Inferior parietal cortex (tissue), 1 donor: ENCODE results near the gene TLX1.

ENCODE experiments used
- DNase-seq: peaks from one replicate; pipeline ENCODE4 v3.0.0-alpha.2; 2016; ENCODE audit errors: extremely low spot score

TLX1 gene

DNA sequence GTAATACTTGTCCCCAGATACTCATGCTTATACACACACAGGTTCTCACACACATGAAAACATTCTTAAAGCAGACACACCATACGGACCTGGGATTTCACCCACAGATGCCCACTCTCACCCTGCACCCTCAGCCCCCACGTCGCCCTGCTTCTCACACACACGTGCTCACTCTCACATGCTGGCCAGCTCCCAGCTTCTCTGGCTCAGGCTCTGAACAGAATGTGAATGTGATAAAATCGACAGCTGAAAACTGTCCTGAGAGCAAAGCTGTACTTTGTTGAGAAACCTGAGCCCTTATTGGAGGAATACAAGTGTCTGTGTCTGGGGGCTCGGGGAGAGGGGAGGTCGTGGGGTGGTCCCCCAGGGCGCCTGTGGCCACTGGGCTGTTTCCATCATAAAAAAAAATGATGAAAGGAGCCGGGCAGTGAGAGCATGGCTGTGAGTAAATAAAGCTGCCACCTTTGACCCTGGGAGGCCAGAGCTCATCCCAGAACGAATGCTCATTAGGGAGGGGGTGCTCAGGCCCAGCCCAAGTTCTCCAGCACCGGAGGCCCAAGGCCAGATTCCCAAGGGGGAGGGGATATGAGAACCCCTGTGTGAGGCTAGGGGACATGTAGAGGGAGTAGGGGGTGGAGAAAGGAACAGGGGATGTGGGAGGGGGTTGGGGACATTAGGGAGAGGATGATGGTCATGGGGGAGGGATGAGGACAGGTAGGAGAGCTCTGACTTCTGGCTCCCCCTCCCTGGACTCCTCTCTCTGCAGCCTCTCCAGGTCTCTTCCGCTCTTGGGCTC lies 18.1 kb upstream of the TLX1 start:
- no peak for DNase-seq

DNA sequence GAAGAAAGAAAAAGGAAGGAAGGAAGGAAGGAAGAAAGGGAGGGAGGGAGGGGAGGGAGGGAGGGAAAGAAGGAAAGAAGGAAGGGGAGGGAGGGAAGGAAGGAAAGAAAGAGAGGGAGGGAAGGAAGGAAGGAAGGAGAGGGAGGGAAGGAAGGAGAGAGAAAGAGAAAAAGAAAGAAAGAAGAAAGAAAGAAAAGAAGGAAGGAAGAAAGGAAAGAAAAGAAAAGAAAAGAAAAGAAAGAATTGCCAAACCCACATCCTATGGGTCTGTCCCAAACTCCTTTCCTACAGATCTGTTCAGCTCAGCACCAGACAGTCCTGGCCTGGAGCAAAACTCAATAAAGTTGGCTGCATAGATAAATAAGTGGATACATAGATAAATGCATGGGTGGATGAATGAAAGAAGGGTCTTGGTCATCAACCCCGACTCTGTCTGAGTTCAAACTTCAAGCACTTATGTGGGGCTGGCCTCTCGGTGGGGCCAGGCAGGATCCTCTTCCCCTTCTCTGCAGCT lies 17.2 kb upstream of the TLX1 start:
- DNase-seq, result no peak

DNA sequence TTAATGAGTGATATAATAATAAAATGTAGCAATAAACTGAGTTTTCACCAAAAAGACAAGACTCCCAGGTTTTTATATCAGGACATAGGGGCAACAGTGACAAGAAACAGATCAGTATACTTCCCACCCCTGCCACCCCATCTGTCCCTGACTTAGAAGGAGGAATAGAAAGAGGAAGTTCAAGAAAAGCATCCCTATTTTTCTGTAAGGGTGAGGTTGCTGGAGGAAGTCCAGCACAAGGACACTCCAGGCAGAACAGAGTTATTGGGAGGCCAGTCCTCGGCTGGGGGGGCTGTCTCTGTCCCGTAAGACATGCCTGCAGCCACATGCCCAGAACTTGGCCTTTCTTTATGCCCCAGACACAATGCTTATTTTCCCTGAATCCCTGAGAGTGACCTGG lies 16.5 kb upstream of the TLX1 start:
- DNase-seq, result no peak

DNA sequence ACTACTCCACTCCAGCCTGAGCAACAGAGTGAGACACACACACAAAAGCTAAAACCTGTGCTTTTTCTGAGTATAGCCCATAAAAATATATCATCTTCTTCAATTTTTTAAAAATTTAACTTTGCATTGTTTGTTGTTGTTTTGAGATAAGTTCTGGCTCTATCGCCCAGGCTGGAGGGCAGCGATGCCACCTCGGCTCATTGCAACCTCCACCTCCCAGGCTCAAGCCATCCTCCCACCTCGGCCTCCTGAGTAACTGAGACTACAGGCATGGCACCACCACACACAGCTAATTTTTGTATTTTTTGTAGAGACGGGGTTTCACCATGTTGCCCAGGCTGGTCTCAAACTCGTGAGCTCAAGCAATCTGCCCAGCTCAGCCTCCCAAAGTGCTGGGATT lies 14.3 kb upstream of the TLX1 start:
- no peak for DNase-seq

DNA sequence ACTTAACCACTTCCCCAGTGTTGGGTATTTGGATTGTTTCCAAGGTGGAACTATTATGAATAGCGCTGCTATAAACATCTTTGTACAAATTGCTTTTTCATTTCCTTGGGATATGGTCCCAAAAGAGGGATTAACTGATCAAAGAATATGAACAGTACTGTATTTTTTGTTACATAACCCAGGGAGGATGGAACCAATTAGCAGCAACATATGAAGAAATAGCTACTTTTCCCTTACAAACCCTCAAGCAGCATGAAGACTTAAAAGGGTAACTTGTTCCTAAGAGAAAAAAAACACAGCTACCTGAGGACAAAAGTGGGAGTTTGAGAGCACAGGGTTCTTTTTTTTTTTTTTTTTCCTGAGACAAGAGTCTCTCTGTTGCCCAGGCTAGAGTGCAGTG lies 13.1 kb upstream of the TLX1 start:
- DNase-seq, result no peak

DNA sequence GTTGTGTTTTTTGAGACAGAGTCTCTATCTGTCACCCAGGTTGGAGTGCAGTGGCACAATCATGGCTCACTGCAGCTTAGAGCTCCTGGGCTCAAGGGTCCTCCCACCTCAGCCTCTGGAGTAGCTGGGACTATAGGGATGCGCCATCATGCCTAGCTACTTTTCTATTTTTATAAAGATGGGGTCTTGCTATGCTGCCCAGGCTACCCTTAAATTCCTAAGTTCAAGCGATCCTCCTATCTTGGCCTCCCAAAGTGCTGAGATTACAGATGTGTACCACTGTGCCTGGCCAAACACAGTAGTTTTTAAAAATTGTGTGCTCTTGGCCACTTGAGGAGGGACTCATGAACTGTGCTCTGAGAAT lies 10.6 kb upstream of the TLX1 start:
- DNase-seq, result no peak

DNA sequence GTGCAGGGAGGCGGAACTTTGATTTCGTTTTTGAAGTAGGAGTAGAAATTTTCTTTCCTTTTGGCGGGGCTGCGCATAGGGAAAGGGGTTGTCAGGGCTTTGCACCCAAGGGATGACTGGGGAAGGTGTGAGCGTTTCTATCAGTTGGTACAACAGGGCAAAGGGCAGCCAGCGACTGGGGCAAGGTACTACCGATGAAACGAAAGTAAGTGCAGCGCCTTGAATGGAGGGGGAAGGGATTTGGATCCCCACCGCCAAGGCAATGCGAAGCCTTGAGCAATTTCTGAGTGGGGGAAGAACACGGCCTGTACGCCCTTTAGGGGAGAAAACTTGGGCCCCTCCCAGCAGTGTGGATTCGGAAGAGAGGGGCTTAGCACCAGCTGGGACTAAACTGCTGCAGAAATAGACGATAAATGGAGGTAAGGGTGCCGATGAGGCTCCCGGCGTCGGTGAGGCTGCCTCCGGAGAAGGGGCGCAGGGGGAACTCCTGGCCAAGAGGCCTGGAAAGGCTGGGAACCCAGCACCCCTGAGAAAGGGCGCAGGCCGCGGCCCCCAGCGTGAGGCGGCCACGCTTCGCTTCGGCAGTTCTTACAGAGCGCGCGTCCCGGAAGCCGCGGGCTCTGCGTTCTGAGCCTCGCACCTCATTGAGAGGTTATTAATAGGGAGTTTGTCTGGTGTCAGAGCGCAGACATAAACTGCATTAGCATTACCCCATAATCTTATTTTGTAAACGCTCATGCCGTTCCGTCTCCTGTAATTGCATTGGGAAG lies 10.0 kb upstream of the TLX1 start:
- DNase-seq, result no peak

DNA sequence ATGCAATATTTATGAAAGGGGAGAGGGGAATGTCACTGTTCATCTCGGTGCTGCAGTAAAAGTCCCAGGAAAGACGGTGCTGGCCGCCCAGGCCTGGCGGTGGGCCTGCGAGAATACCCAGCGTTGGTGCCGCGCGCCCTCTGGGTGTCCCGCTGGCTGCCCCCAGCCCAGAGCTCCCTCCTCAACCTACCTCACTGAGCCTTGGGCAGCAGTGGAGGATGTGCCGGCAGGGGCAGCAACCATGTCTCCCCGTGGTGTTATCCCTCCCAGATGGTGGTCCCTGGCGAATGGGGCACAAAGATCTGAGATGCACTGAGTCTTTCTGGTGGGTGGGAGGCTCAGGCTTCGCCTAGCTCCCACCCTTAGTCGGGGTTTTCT lies 9.5 kb upstream of the TLX1 start:
- no peak for DNase-seq

DNA sequence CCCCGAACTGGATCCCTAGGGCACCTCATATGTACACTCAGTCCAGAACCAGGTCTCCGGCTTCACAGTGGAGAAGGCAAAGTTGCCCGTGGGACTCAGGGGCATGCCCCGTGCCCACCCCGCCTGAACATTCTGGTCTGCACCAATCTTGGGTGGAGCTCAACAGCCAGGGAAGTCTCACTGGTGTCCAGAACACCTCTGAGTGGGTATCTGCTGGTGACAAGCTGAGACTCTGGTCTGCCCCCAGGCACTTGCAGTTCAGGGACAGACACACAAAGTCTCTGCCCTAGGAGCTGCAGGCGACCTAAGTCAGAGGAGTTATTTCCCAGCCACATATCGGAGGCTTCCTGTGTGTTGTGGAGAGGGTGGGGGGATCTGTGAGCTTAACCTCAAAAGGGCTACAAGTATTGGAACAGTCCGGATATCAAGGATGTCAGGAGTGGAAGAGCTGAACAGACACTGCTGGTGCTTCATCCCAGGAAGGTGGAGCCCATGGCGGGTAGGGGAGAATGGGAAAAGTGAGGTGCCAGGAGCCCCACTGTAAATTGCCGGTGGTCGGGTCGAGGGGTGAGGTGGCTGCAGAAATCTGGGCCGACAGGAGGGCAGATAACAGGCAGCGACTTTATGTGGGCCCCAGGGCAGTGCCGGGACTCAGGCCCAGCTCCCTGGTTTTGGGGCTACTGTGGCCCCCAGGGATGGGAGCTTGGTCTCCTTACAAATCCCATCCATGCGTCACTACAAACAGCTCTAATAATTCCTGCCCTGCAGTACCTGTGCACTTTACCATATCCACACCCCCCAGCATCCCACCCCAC lies 8.6 kb upstream of the TLX1 start:
- no peak for DNase-seq

DNA sequence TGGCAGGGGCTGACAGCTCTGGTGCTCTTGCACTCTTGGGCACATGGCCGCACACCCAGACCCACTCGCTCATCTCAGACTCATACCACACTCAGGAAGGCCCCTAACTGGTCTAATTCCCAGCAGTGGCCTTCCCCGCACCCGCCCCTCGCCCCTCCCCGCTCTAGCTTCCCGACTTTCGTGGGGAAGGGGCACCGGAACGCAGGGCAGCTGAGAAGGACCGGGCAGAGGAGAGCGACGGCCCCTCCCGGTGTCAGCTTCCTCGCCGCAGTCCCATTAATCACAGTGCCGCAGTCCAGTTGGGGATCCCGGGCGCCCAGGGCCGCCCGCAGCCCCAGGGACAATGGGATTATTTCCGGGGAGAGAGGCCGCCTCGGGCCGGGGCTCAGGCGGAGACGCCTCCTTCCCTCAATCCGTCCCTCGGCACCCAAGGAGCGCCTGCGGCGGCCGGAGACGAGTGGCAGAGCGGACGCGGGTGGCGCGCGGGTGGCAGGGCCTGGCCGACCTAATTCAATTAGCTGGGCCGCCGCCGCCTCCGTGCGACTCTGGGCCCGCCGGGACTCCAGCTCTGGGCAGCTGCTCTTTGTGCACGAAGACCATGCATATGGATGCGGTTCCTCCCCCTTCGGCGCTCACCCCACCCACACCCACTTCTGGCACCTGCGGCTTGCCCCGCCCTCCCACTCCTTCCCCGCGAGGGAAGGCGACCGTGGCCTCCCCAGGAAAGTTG lies 7.8 kb upstream of the TLX1 start:
- DNase-seq, result no peak

DNA sequence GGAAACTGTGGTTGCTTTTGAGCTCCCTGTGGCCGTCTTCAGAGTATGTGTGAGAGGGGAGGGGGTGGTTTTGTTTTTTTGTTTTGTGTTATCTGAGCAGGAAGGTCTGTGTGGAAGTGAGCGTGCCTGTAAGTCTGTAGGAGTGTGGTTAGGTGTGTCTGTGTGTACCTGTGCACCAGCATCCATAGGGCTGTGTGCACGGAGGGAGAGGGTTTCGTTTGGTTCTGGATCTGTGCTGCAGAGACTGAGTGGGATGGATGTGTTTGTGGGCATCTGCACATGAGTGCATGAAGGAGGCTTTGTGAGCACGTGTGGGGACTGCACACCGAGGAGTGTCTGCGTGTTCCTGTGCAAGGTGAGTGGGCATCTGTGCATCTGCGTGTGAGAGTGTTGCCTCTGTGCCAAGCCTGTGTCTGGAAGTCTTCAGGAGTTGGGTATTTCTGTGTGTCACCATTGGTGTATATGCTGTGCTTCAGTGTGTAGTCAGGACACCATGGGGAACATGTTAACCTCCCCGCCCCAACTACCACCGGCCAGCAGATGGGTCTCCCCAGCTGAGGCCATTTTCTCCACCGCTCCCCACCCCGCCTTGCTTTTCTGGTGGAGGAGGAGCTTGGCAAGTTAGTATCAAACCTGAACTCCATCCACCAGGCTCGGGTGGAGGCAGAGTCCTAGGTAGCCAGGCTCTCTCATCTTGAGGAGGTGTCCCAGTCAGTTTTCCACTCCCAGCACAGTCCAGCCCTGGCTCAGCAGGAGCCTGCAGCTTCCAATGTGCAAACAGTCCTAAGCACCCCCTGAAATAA lies 7.1 kb upstream of the TLX1 start:
- DNase-seq, result no peak

DNA sequence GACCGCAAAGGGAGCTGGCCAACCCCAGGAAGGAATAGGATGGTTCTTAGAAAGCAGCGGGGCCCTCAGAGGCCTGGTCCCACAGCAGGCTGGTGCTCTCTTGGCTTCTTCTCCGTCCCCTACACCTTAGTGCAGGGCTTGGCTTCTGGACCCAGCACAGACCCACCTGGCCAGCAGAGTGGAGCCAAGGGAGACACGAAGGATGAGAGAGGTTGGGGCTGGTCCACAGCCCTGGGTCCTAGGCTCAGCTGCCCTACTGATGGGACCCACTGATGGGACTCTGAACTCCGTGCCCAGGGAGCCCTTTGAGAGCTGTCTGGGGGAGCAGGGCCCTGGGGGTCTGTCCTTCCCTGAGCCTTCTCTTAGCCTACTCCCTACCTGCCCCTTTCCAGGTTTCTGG lies 6.2 kb upstream of the TLX1 start:
- no peak for DNase-seq

DNA sequence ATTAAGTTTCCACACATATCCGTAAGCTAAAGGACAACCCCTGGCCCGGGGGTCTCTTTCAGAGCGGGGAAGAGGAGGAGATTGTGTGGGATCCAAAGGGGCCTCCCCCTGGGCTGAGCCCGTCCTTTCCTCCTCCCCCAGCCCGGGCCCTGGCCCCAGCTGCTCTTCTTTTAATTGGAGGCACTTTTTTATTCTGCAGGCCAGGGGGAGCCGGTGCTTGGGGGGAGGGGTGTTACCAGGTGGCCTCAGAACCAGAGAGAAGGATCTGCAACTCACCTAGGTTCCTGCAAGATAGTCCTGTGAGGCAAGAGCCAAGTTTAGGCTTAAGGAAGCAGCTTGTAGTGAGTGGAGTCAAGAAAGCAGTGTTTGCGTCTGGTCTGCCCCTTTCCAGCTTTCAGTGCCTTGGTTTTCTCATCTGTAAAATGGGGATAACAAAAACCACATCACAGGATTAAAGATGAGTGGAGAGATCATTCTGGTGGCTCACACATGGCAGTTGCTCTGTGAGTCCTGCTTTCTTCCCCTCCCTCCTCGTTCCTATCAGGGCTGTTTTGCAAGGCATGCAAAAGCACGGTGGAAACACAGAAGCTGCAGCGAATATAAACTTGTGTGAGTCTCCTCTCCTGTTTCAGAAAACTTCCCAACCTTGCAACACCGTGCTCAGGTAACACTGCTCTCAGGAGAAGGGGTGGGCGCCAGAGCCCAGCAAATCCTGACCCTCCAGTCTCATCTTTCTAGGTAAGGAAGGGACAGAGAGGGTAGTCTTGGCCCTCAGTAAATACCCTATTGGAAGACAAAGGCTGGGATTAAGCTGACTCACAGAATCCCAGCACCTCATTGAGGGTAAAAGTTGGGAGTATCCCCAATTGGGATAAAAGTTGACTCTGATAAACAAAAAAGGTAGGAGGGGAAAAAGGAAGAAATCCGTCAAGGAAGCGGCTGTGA lies 4.1 kb upstream of the TLX1 start:
- DNase-seq, result no peak

DNA sequence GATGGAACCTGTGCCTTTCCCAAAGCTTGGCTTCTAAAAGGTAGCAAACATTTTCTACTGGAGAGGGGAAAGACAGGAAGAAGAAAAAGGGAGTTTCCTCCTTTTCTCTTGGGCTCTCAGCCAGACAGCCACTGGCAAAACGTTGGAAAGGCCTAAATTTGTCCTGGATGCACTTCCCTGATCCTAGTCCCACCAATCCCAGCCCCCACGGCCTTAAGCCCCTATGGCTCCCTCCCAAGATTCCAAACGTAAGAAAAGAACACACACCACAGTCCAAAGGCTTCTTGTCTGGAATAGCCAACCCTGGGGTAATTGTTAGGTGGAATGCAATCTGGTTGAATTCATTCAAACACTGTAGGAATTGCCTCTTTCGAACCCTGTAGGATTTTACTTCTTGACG lies 959 bp upstream of the TLX1 start:
- no peak for DNase-seq

DNA sequence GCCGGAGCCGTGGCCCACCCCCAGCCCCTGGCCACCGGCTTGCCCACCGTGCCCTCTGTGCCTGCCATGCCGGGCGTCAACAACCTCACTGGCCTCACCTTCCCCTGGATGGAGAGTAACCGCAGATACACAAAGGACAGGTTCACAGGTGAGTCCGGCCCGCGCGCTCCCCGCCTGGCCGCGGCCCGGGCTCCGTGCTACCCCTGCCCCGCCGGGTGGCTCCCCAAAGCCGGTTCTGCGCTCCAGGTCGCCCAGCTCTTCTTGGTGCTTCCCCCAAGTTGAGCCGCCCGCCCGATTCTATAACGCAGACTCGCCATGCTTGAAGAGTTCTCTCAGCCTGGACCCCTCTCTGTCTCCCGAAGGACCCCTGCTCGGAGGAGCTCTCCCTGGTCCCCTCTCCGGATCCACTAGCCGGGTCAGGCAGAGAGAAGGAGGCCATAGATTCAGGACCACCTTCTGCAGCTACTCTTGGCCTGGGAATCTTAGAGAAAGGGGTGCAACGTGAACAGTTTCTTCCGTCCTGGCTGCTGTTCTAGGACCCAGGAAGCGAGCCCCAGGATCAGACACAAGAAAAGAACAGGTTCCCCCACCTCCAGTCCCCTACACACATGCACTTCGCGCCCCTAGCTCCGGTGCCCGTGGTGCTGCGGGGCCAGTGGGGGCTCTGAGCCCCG lies 999 bp downstream of the TLX1 start:
- DNase-seq, result no peak

DNA sequence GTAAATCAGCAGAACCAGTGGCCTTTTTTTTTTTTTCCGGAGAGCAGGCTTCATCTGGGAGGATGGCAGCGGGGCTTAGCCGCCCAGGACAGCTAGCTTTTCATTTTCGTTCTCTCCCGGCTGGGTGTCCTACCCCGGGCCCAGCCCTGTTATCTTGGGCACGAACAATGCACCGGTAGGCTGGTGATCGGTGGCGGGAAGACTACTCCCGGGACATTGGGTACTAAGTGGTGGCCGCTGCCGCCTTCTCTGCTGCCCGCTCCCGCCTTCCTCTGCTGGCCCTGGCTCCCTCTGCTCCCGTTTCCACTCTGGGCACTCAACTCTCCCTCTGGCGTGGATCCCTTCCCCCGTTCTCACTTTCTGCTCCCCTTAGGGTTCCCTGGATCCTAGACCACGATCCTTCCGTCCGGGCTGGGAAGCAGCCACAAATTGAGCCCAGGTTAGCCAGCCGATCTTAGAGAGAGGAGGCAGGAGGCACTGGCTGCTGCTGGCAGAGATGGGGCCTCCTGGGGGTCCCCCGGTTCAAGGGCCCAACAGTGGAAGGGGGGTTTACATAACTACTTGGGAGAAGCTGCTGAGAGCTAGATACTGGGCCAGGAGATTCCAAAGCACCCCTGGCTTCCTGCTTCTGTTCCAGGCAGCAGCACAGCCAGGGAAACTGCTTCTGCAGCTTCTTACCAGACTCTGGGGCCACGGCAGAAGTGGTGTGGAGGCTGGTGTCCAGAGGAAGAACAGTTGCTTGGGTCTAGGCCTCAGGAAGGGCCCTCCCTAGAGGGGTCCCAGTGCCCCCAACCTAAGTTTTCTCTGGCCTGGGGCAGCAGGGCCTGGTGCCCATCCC lies 1.8 kb downstream of the TLX1 start:
- DNase-seq, result no peak

DNA sequence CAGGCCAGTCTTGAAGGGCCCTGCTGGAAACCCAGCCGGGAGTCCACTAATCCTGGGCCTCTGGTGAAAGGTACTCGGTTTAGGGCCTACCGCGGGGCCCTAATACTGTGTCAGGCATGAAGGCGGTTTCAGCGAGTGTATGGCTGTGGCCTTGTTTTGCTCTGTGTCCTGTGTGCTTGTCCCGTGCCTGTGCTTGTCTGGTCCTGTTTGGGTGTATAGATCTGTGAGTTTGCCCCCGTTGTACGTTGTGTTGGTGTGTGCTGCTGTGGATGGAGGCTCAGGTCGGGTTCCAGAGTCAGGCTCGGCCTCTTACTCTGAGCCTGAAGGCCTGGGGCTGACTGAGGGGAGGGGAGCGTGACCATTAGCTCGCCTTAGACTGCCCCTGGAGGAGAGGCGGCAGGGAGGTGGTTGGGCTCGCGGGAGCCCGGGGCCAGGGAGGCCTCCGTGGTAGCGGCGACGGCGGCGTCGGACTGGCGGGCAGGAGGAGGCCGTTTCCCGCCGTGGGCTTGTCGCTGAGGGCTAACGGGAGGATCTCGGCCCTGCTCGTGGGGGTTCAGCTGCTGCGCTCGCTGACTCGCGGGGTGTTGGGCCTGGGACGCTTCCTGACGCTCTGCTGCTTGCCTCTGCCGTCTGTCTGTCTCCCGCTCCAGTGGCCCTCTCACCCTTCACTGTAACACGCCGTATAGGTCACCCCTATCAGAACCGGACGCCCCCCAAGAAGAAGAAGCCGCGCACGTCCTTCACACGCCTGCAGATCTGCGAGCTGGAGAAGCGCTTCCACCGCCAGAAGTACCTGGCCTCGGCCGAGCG lies 2.6 kb downstream of the TLX1 start:
- DNase-seq, result no peak
